ENCODE results near the gene TNS1. TPM values are rescaled to one million over a fixed set of nuclear protein-coding genes. Genes with fewer than 3 reads are reported as not detected.

Gene TNS1
- total RNA-seq, 3 donors from 2014 or later (not counting 1 experiment from before 2014, with no cell fraction given), result 1.1 to 3.0 (median 2.1) TPM

DNA sequence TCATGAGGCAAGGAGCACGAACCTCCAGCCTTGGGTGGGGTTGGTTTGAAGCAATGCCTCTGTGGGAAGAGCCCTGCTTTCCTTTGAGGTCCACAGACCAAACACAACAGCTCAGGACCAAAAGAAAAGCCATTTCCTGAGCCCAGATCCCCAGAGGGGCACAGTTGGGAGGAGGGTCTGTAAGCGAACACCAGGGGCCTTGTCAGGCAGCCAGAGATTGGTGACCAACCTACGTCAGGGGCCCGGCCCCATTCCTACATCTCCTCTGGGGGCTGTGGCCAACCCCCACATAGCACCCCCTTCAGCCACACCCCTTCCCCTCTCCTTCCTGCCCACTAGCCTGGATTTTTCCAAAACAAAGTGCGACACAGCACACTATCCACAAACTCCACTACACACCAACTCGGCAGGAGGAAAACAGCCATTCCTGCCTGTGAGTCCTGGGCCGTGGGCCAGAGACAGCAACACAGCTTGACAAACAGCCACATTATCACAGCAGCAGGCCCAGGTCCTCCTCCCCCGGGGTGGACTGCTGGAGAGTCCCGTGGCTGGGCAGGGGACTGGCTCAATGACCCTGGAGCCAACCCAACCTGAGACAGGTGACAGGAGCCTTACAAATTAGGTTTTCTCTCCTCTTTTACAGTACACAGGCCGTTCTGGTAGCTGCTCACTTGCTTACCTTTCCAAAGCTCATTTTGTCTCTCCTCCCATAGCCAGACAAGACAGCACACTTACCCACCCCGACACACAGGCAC, 98.8 kb downstream of the TNS1 start:
- Mint-ChIP-seq H3K4me3 (no peak overlapping the region), H3K27ac (no peak overlapping the region), H3K36me3 (no peaks in the 10 kb centered on the region), H3K9me3 (no peaks in the 10 kb centered on the region), H3K27me3 (ENCODE audit: low read depth in 2 of 2) (peaks cover 15 to 22% of the 10 kb centered on the region in 2 donors), H3K4me1 (peaks cover 0 to 20% of the 10 kb centered on the region in 2 donors)
- H3K4me3 ChIP-seq (ENCODE audit: low read length), result no peak overlapping the region
- peaks cover 19% of the 10 kb centered on the region for H3K4me1 ChIP-seq (ENCODE audit: control insufficient read depth, insufficient read depth, low read length)
- no peaks in the 10 kb centered on the region for H3K9me3 ChIP-seq (ENCODE audit: control insufficient read depth, insufficient read depth, low read length)
- TF ChIP-seq, protein P1, sequence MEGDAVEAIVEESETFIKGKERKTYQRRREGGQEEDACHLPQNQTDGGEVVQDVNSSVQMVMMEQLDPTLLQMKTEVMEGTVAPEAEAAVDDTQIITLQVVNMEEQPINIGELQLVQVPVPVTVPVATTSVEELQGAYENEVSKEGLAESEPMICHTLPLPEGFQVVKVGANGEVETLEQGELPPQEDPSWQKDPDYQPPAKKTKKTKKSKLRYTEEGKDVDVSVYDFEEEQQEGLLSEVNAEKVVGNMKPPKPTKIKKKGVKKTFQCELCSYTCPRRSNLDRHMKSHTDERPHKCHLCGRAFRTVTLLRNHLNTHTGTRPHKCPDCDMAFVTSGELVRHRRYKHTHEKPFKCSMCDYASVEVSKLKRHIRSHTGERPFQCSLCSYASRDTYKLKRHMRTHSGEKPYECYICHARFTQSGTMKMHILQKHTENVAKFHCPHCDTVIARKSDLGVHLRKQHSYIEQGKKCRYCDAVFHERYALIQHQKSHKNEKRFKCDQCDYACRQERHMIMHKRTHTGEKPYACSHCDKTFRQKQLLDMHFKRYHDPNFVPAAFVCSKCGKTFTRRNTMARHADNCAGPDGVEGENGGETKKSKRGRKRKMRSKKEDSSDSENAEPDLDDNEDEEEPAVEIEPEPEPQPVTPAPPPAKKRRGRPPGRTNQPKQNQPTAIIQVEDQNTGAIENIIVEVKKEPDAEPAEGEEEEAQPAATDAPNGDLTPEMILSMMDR (IDR thresholded peaks at IDR 0.05), result no peak
- no peaks in the 10 kb centered on the region for H3K27me3 ChIP-seq (ENCODE audit: control insufficient read depth, insufficient read depth, low read length)
- ATAC-seq, result no peak
- no peak for DNase-seq
- 51% methylated on average over 11 of the region's 11 CpGs for WGBS (ENCODE audit: insufficient coverage)
- no peaks in the 10 kb centered on the region for H3K36me3 ChIP-seq (ENCODE audit: control insufficient read depth, insufficient read depth, low read length)
- H3K27ac ChIP-seq (ENCODE audit: low read length), result no peak overlapping the region
- intact Hi-C loops (cut with micrococcal nuclease), result no loop called here

DNA sequence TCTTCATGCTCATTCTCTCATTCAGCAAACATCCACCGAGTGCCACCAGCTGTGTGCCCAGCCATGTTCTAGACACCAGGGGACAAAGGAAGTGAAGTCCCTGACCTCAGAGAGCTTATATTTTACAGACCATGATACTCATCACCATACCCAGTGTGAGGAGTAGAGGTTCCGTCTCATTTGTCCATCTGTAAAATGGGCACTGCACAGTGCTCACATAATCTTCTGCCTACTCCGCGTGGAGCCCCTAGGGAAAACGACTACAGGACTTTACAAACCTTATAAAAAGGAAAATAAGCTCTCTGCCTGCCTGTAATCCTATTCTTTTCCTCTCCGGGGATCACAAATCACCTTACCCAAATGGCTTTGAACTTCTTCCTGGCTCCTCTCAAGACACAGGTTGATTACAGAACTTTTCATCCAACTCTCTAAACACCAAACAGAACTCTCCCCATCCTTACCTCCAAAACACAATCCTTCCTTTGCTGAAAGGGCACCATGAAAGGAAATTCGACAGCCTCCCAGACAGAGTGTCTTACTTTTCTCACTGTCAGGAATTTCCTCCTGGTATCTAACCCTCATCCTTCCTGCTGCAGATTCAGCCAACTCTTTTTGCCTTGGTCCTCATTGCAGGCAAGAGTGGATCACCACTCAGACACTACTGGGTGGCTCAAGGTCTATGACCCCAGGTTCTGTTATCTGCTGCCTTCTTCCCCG, 99.5 kb downstream of the TNS1 start:
- no peaks in the 10 kb centered on the region for H3K9me3 Mint-ChIP-seq
- TF ChIP-seq, protein P1 (IDR thresholded peaks at IDR 0.05), result no peak
- ATAC-seq (no peak), DNase-seq (no peak)
- no peaks in the 10 kb centered on the region for H3K9me3 ChIP-seq (ENCODE audit: control insufficient read depth, insufficient read depth, low read length)
- no peak overlapping the region for H3K4me3 ChIP-seq (ENCODE audit: low read length)
- intact Hi-C loops (cut with micrococcal nuclease), result no loop called here
- H3K36me3 ChIP-seq (ENCODE audit: control insufficient read depth, insufficient read depth, low read length), result no peaks in the 10 kb centered on the region
- H3K27me3 ChIP-seq (ENCODE audit: control insufficient read depth, insufficient read depth, low read length), result no peaks in the 10 kb centered on the region
- peaks cover 19% of the 10 kb centered on the region for H3K4me1 ChIP-seq (ENCODE audit: control insufficient read depth, insufficient read depth, low read length)
- H3K27ac Mint-ChIP-seq, result no peak overlapping the region
- no peak overlapping the region for H3K4me3 Mint-ChIP-seq
- H3K36me3 Mint-ChIP-seq, result no peaks in the 10 kb centered on the region
- H3K27me3 Mint-ChIP-seq (ENCODE audit: low read depth in 2 of 2), result peaks cover 15 to 22% of the 10 kb centered on the region in 2 donors
- WGBS (ENCODE audit: insufficient coverage), result 80% methylated on average over 8 of the region's 8 CpGs
- no peak overlapping the region for H3K27ac ChIP-seq (ENCODE audit: low read length)
- peaks cover 0 to 20% of the 10 kb centered on the region in 2 donors for H3K4me1 Mint-ChIP-seq

DNA sequence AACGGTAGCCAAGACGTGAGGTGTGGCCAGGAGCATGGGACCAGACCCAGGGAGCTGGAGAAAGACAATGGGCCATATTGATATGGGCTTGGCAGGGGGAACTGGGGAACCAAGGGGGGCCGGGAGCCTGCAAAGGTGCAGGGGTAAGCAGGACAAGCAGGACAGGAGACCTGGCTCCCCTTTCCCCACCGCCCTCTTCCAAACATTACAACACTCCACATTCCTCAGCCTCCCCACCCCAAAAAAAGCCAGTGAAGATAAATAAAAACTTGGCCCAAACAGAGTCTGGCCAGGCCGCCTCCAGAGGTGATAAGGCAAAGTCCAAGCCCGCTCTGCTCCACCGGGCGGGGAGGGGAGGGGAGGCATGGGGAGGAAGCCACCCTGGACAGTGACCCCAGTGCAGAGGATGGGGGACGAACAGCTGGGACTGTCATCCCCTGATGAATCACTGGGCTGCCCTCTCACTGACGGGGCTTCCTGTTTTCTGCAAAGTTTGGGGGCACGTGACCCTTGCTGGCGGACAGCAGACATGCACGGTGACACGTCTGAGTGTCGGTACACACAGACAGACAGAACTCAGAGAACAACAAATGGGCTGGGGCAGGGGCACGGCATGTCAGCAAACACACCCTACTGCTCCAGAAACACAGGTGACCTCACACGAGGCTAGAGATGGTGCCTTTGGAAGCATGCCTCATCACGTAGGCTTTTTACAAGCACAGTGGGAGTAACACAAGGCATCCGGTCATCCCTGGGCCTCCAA, 100.2 kb downstream of the TNS1 start:
- DNase-seq (peak in 1 of 2 donors; percentile 13), ATAC-seq (peak; percentile 57 to 76 (median 70))
- no peak overlapping the region for H3K27ac Mint-ChIP-seq
- no peaks in the 10 kb centered on the region for H3K36me3 Mint-ChIP-seq
- no peak overlapping the region for H3K4me3 Mint-ChIP-seq
- intact Hi-C loops (cut with micrococcal nuclease), result no loop called here
- H3K27me3 Mint-ChIP-seq (ENCODE audit: low read depth in 2 of 2), result peaks cover 10 to 16% of the 10 kb centered on the region in 2 donors
- Histone ChIP-seq H3K4me1 (ENCODE audit: control insufficient read depth, insufficient read depth, low read length) (peaks cover 19% of the 10 kb centered on the region), H3K4me3 (ENCODE audit: low read length) (no peak overlapping the region), H3K36me3 (ENCODE audit: control insufficient read depth, insufficient read depth, low read length) (no peaks in the 10 kb centered on the region), H3K9me3 (ENCODE audit: control insufficient read depth, insufficient read depth, low read length) (no peaks in the 10 kb centered on the region), H3K27ac (ENCODE audit: low read length) (no peak overlapping the region), H3K27me3 (ENCODE audit: control insufficient read depth, insufficient read depth, low read length) (no peaks in the 10 kb centered on the region)
- TF ChIP-seq, protein P1 (IDR thresholded peaks at IDR 0.05), result no peak
- peaks cover 0 to 20% of the 10 kb centered on the region in 2 donors for H3K4me1 Mint-ChIP-seq
- WGBS (ENCODE audit: insufficient coverage), result 41% methylated on average over 19 of the region's 19 CpGs
- H3K9me3 Mint-ChIP-seq, result no peaks in the 10 kb centered on the region
